ENCODE results near the gene PLA2G5. TPM values are rescaled to one million over a fixed set of nuclear protein-coding genes. Genes with fewer than 3 reads are reported as not detected.

PLA2G5 gene
- total RNA-seq, 2 donors from 2014 or later = not detected

DNA sequence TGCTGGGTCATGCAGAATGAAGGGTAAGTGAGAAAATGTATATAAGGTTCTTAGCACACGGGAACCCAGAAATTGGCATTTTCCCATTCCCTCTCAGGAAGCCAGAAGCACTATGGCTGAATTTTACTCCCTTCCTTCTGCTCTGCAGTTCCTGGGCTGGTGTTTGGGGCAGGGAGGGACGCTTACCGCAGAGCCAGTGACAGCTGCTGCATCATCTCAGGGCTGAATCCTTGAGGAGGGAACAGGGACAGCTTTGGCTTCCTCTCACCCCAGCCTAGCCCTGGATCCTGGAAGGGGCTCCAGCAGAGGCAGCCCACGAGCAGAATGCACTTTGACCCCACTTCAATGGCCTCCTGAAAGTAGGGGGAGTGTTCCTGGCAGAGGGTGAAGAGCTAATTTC lies 37.4 kb downstream of the PLA2G5 start:
- peaks cover 2% of the 10 kb centered on the region for H3K9me3 Mint-ChIP-seq
- no peaks in the 10 kb centered on the region for H3K4me1 Mint-ChIP-seq
- DNase-seq = no peak
- Histone ChIP-seq H3K36me3 (ENCODE audit: control insufficient read depth, insufficient read depth, low read length) (no peaks in the 10 kb centered on the region), H3K4me1 (ENCODE audit: control insufficient read depth, insufficient read depth, low read length) (no peaks in the 10 kb centered on the region), H3K27me3 (ENCODE audit: control insufficient read depth, insufficient read depth, low read length, poor library complexity, severe bottlenecking) (no peaks in the 10 kb centered on the region), H3K4me3 (ENCODE audit: low read length) (no peak overlapping the region), H3K9me3 (ENCODE audit: control insufficient read depth, low read length) (no peaks in the 10 kb centered on the region), H3K27ac (ENCODE audit: low read depth, low read length) (peak overlapping the region; percentile 32), H3K9ac (ENCODE audit: extremely low read depth, low read length, poor library complexity, severe bottlenecking) (no peak overlapping the region)
- no peak overlapping the region for H3K27ac Mint-ChIP-seq
- no peak overlapping the region for H3K4me3 Mint-ChIP-seq
- 67 to 92% methylated on average over 1 to 4 of the region's 4 CpGs for WGBS, 2 experiments (ENCODE audit: insufficient coverage in 1 of 2, insufficient read length in 1 of 2)
- TF ChIP-seq, protein P1, sequence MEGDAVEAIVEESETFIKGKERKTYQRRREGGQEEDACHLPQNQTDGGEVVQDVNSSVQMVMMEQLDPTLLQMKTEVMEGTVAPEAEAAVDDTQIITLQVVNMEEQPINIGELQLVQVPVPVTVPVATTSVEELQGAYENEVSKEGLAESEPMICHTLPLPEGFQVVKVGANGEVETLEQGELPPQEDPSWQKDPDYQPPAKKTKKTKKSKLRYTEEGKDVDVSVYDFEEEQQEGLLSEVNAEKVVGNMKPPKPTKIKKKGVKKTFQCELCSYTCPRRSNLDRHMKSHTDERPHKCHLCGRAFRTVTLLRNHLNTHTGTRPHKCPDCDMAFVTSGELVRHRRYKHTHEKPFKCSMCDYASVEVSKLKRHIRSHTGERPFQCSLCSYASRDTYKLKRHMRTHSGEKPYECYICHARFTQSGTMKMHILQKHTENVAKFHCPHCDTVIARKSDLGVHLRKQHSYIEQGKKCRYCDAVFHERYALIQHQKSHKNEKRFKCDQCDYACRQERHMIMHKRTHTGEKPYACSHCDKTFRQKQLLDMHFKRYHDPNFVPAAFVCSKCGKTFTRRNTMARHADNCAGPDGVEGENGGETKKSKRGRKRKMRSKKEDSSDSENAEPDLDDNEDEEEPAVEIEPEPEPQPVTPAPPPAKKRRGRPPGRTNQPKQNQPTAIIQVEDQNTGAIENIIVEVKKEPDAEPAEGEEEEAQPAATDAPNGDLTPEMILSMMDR (conservative IDR thresholded peaks at IDR 0.05) = no peak
- peaks cover under 1% of the 10 kb centered on the region for H3K27me3 Mint-ChIP-seq (ENCODE audit: insufficient read depth)
- H3K36me3 Mint-ChIP-seq (ENCODE audit: low read depth) = no peaks in the 10 kb centered on the region

- H3K27ac ChIP-seq (ENCODE audit: low read depth, low read length) = peak overlapping the region; percentile 32
- Mint-ChIP-seq H3K36me3 (ENCODE audit: low read depth) (no peaks in the 10 kb centered on the region), H3K9me3 (peaks cover 2% of the 10 kb centered on the region), H3K4me3 (no peak overlapping the region), H3K27ac (no peak overlapping the region), H3K4me1 (no peaks in the 10 kb centered on the region), H3K27me3 (ENCODE audit: insufficient read depth) (peaks cover 4% of the 10 kb centered on the region)
- no peak for DNase-seq
- no peak overlapping the region for H3K9ac ChIP-seq (ENCODE audit: extremely low read depth, low read length, poor library complexity, severe bottlenecking)
- H3K36me3 ChIP-seq (ENCODE audit: control insufficient read depth, insufficient read depth, low read length) = no peaks in the 10 kb centered on the region
- H3K27me3 ChIP-seq (ENCODE audit: control insufficient read depth, insufficient read depth, low read length, poor library complexity, severe bottlenecking) = no peaks in the 10 kb centered on the region
- no peak overlapping the region for H3K4me3 ChIP-seq (ENCODE audit: low read length)
- H3K9me3 ChIP-seq (ENCODE audit: control insufficient read depth, low read length) = no peaks in the 10 kb centered on the region
- TF ChIP-seq, protein P1 (conservative IDR thresholded peaks at IDR 0.05) = no peak
- H3K4me1 ChIP-seq (ENCODE audit: control insufficient read depth, insufficient read depth, low read length) = no peaks in the 10 kb centered on the region
- 76 to 88% methylated on average over 4 of the region's 4 CpGs for WGBS, 2 experiments (ENCODE audit: insufficient coverage in 1 of 2, insufficient read length in 1 of 2)
Observed at GRCh38 chr1:20107796-20108195, 37.8 kb downstream of the PLA2G5 start.

GRCh38 chr1:20108366-20109123 lies 38.6 kb downstream of the PLA2G5 start:
- H3K36me3 Mint-ChIP-seq (ENCODE audit: low read depth) = no peaks in the 10 kb centered on the region
- H3K9ac ChIP-seq (ENCODE audit: extremely low read depth, low read length, poor library complexity, severe bottlenecking) = no peak overlapping the region
- no peaks in the 10 kb centered on the region for H3K27me3 ChIP-seq (ENCODE audit: control insufficient read depth, insufficient read depth, low read length, poor library complexity, severe bottlenecking)
- H3K27me3 Mint-ChIP-seq (ENCODE audit: insufficient read depth) = peaks cover 6% of the 10 kb centered on the region
- H3K4me1 ChIP-seq (ENCODE audit: control insufficient read depth, insufficient read depth, low read length) = no peaks in the 10 kb centered on the region
- no peaks in the 10 kb centered on the region for H3K9me3 ChIP-seq (ENCODE audit: control insufficient read depth, low read length)
- peaks cover 2% of the 10 kb centered on the region for H3K9me3 Mint-ChIP-seq
- no peak overlapping the region for H3K4me3 ChIP-seq (ENCODE audit: low read length)
- H3K27ac ChIP-seq (ENCODE audit: low read depth, low read length) = peak overlapping the region; percentile 68
- DNase-seq = no peak
- WGBS, 2 experiments (ENCODE audit: insufficient coverage in 1 of 2, insufficient read length in 1 of 2) = 78 to 86% methylated on average over 1 to 5 of the region's 5 CpGs
- TF ChIP-seq, protein P1 (conservative IDR thresholded peaks at IDR 0.05) = no peak
- H3K4me3 Mint-ChIP-seq = no peak overlapping the region
- H3K36me3 ChIP-seq (ENCODE audit: control insufficient read depth, insufficient read depth, low read length) = no peaks in the 10 kb centered on the region
- no peak overlapping the region for H3K27ac Mint-ChIP-seq
- H3K4me1 Mint-ChIP-seq = no peaks in the 10 kb centered on the region

Measured in endodermal cell (in vitro differentiated cells).